GM19239 (cell line): ENCODE results near the gene MMP13.
"Not testable (repeated sequence)": the region's sequence is repeated elsewhere in the genome, so short reads cannot be mapped to it uniquely, and the experiment has no call there.

Experiments
- DNase-seq: peaks from one replicate; pipeline ENCODE4 v3.0.0; 2011; ENCODE audit warnings: low spot score; ENCODE audit not compliant: insufficient read length
- FAIRE-seq: peaks from 2 replicates; lab custom pipeline; 2011; peaks lifted over from hg19 to GRCh38; lab: Jason Lieb, UNC

The MMP13 gene

DNA sequence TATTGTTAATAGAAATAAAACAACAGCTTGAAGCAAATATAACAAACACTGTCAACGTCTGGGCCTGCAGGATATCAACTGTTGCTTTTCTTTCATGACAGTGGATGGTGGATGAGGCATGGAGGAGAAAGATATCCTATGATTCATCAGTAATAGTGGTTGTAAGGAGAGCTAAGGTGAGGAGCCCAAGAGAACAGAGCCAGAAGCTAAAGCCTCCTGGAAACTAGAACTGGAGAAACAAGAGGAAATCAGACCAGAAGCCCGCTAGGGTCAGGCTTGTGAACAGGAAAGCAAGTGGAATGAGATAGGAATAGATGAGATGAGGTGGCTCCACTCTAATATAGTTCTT is 43.1 kb downstream of the MMP13 start:
- FAIRE-seq (no peak), DNase-seq (no peak)

DNA sequence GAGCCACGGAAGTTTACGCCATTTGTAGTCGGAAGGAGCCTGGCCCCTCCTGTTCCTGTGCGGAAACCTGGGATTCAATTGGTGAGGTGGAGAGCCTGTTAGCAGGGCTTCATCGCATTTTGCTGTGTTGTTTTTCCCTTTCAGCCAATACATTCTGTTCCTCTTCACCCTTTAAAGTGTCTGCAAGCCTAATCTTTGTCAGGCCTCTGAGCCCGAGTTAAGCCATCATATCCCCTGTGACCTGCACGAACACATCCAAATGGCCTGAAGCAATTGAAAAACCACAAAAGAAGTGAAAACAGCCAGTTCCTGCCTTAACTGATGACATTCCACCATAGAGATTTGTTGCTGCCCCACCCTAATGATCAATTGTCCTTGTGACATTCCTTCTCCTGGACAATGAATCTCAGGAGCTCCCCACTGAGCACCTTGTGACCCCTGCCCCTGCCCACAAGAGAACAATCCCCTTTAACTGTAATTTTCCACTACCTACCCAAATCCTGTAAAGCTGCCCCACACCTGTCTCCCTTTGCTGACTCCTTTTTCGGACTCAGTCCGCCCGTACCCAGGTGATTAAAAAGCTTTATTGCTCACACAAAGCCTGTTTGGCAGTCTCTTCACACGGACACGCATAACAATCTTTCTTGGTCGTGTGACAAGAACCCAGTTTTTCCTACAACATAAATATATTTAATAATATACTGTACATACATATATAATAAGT is 43.6 kb downstream of the MMP13 start:
- DNase-seq (no peak), FAIRE-seq (no peak)

DNA sequence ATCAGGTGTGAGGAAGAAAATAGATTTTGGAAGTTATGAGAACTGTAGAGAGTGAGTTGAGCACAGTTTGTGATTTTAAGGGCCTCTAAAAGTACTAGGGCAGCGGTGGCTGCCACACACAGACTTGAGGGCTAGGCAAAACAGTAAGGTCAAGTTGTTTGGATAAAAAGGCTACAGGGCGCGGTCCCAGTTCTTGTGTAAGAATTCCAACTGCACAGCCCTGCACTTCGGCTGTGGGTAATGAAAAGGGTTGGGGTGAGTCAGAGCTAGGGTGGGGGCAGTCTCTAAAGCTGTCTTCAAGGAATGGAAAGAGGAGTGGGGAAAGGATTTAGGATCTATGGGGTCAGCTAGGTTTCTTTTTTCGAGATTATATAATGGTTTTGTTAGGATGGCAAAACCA is 49.7 kb downstream of the MMP13 start:
- not testable (repeated sequence) for FAIRE-seq, DNase-seq

DNA sequence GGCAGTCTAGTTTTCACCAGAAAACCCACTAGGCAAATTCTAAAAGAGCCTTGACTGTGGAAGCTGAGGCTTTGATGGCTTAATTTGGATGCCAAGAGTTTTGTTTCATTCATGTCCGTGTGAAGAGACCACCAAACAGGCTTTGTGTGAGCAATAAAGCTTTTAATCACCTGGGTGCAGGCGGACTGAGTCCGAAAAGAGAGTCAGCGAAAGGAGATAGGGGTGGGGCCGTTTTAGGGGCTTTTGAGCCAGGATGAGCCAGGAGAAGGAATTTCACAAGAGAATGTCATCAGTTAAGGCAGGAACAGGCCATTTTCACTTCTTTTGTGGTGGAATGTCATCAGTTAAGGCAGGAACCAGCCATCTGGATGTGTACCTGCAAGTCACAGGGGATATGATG is 51.6 kb downstream of the MMP13 start:
- not testable (repeated sequence) for FAIRE-seq, DNase-seq

DNA sequence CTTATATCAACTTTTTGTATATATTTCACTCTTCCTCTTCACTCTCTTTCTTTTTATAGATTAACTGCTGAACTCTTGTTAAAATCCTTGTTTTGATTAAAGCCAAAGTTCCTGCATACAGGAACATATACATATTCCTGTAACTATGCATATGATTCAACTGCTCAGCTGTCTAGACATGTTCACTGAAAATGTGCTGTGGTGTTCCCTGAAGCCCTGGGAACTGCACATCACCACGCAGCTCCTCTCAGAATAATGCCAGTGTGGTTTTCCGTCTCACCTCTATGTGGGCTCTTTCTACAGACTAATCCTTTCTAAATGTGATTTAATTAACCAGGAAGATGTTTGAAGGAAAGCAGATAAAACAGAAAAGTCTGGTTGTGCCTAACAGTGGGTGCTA is 55.2 kb downstream of the MMP13 start:
- FAIRE-seq, result no peak
- DNase-seq, result no peak
